Fibroblast of lung (primary cell): ENCODE data around the gene CPOX. TPM values are rescaled to one million over a fixed set of nuclear protein-coding genes. Genes with fewer than 3 reads are reported as not detected.

ENCODE experiments used
- DNase-seq, 2 donors: peaks; one replicate each; pipeline versions ENCODE4 v3.0.0 to v3.0.0-alpha.2; 2010; ENCODE audit warnings: low read depth in 2 of 2
- H2AFZ ChIP-seq: 2 replicates; pipeline ENCODE4 v1.5.1; 2012; ENCODE audit warnings: low read length, control low read depth, inconsistent platforms
- H3K27ac ChIP-seq: 2 replicates; pipeline ENCODE4 v1.5.1; 2011; ENCODE audit warnings: low read length, control low read depth; ENCODE audit not compliant: insufficient read depth
- H3K27me3 ChIP-seq: 2 replicates; pipeline ENCODE4 v1.5.1; 2011; ENCODE audit warnings: mild to moderate bottlenecking, low read length; ENCODE audit not compliant: control insufficient read depth, insufficient read depth
- H3K36me3 ChIP-seq: 2 replicates; pipeline ENCODE4 v1.5.1; 2011; ENCODE audit warnings: low read length; ENCODE audit not compliant: control insufficient read depth, insufficient read depth
- H3K4me1 ChIP-seq: 2 replicates; pipeline ENCODE4 v1.5.1; 2011; ENCODE audit warnings: low read length; ENCODE audit not compliant: control insufficient read depth, insufficient read depth; ENCODE audit errors: extremely low read depth
- H3K4me2 ChIP-seq: 2 replicates; pipeline ENCODE4 v1.5.1; 2011; ENCODE audit warnings: low read length, control low read depth; ENCODE audit not compliant: insufficient read depth; ENCODE audit errors: extremely low read depth
- H3K4me3 ChIP-seq, 4 experiments: fragments of 200-600 bp in 1 of 4; sonication (generic) in 1 of 4; replicated peaks in 1 of 4; 2 replicates each; pipeline ENCODE4 v1.5.1; 2011 to 2016; ENCODE audit warnings: low read length in 4 of 4, low read depth in 3 of 4, mild to moderate bottlenecking in 3 of 4, control low read depth in 2 of 4, inconsistent platforms in 1 of 4, mixed read lengths in 1 of 4; ENCODE audit not compliant: insufficient read depth in 1 of 4; ENCODE audit errors: control extremely low read depth in 1 of 4
- H3K79me2 ChIP-seq: 2 replicates; pipeline ENCODE4 v1.5.1; 2012; ENCODE audit warnings: mild to moderate bottlenecking, low read length, inconsistent platforms; ENCODE audit not compliant: control insufficient read depth, insufficient read depth
- H3K9ac ChIP-seq: 2 replicates; pipeline ENCODE4 v1.5.1; 2011; ENCODE audit warnings: mild to moderate bottlenecking, low read length, control low read depth; ENCODE audit not compliant: insufficient read depth
- H3K9me3 ChIP-seq: 2 replicates; pipeline ENCODE4 v1.5.1; 2012; ENCODE audit warnings: low read depth, low read length; ENCODE audit not compliant: control insufficient read depth, insufficient read depth
- H4K20me1 ChIP-seq: 2 replicates; pipeline ENCODE4 v1.5.1; 2011; ENCODE audit warnings: low read length; ENCODE audit not compliant: control insufficient read depth, insufficient read depth; ENCODE audit errors: extremely low read depth
- CTCF ChIP-seq, 2 donors: IDR thresholded peaks in 1 of 2; conservative IDR thresholded peaks in 1 of 2; 1 replicate in 1 of 2; 2 replicates in 1 of 2; pipeline ENCODE4 v1.5.1; 2011 to 2012; ENCODE audit warnings: low read length in 2 of 2, control low read depth in 1 of 2, inconsistent platforms in 1 of 2, low read depth in 1 of 2, mild to moderate bottlenecking in 1 of 2
- EZH2 ChIP-seq: IDR thresholded peaks from 2 replicates; pipeline ENCODE4 v1.5.1; 2012; ENCODE audit warnings: low read length, control low read depth, mild to moderate bottlenecking; ENCODE audit errors: missing control alignments
- polyA plus RNA-seq, 2 donors: library from polyadenylated mRNA; depleted of rRNA in 1 of 2; stranded (reverse) in 1 of 2; unstranded in 1 of 2; fragments of >200 nt; gene quantifications; 2 replicates each; pipeline ENCODE4 v1.2.1, GENCODE V29; 2011 to 2012; ENCODE audit warnings: missing spikeins in 1 of 2
- total RNA-seq: library from RNA; depleted of rRNA; stranded (reverse); fragments of >200 nt; gene quantifications from 2 replicates; pipeline ENCODE4 v1.2.1, GENCODE V29; 2014

Gene CPOX
- total and polyA plus RNA-seq, 2 donors (not counting 1 experiment from before 2014, with no cell fraction given): 17.3 to 25.1 TPM

- Histone ChIP-seq H3K4me3 (no peak overlapping the region), H3K27me3 (peaks cover under 1% of the 10 kb centered on the region), H3K36me3 (no peaks in the 10 kb centered on the region), H2AFZ (no peak overlapping the region), H3K79me2 (no peaks in the 10 kb centered on the region), H3K9ac (no peak overlapping the region), H3K27ac (no peak overlapping the region), H4K20me1 (no peaks in the 10 kb centered on the region), H3K4me1 (no peaks in the 10 kb centered on the region), H3K4me2 (no peak overlapping the region), H3K9me3 (no peaks in the 10 kb centered on the region)
- TF ChIP-seq CTCF (conservative IDR thresholded peaks at IDR 0.05 in 1 of 2, IDR thresholded peaks at IDR 0.05 in 1 of 2; ENCODE audit: low read depth in 1 of 2, low read length in 2 of 2) (no peak), EZH2 (no peak)
- DNase-seq: no peak
Measured at GRCh38 chr3:98623572-98624280, 30.3 kb upstream of the CPOX start.

DNA sequence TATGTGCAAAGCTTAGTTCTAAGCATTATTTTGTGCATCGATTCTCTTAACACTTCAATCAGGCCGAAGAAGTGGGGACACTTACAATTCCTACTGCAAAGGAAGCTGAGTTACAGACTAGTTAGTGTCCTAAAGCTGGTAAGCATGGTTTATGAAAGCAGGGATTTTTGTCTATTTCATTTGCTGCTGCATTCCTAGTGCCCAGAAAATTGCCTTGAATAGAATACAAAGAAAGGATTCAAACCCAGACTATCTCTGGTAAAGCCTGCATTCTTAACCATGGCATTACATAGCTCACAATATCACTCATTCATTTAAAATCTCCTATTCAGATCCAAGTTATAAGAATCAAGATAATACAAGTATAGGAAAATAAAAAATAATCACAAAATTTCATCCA lies 24.4 kb upstream of the CPOX start:
- Histone ChIP-seq H3K27me3 (no peaks in the 10 kb centered on the region), H2AFZ (no peak overlapping the region), H3K27ac (no peak overlapping the region), H4K20me1 (no peaks in the 10 kb centered on the region), H3K79me2 (no peaks in the 10 kb centered on the region), H3K36me3 (no peaks in the 10 kb centered on the region), H3K4me2 (no peak overlapping the region), H3K9ac (no peak overlapping the region), H3K4me1 (no peaks in the 10 kb centered on the region), H3K4me3 (no peak overlapping the region), H3K9me3 (no peaks in the 10 kb centered on the region)
- TF ChIP-seq EZH2 (no peak), CTCF (conservative IDR thresholded peaks at IDR 0.05 in 1 of 2, IDR thresholded peaks at IDR 0.05 in 1 of 2; ENCODE audit: low read depth in 1 of 2, low read length in 2 of 2) (no peak)
- DNase-seq: no peak

DNA sequence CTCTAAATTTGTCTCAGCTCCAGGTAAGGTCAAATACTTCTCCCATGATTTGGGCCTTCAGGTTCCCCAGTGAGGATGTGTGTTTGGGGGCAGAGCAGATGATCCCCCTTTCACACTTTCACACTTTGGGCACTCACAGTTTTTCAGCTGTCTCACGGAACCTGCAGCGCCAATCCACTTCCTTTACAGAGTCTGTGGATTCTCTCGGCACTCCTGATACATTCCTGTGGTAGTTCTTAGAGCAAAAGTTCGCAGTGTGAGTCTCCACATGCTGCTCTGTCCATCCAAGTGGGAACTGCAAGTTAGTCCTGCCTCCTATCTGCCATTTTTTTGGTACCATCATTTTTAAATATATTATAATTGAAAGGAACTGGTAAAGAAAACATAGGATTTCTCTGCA lies 20.2 kb upstream of the CPOX start:
- H3K79me2 ChIP-seq: no peaks in the 10 kb centered on the region

More for the DNA sequence above, 20.2 kb upstream of the CPOX start:
- Histone ChIP-seq H3K36me3 (no peaks in the 10 kb centered on the region), H3K4me1 (no peaks in the 10 kb centered on the region), H3K9ac (no peak overlapping the region), H4K20me1 (no peaks in the 10 kb centered on the region), H3K27me3 (no peaks in the 10 kb centered on the region), H3K4me3 (no peak overlapping the region), H3K27ac (no peak overlapping the region), H2AFZ (no peak overlapping the region), H3K4me2 (no peak overlapping the region), H3K9me3 (no peaks in the 10 kb centered on the region)
- TF ChIP-seq EZH2 (no peak), CTCF (conservative IDR thresholded peaks at IDR 0.05 in 1 of 2, IDR thresholded peaks at IDR 0.05 in 1 of 2; ENCODE audit: low read depth in 1 of 2, low read length in 2 of 2) (no peak)
- peak in 1 of 2 donors; percentile 68 for DNase-seq
